Activated CD4-positive, alpha-beta T cell treated with anti-CD3 and anti-CD28 coated beads, Interleukin-2, amount 50 U/mL, for 48 hours (primary cell): Measurements from ENCODE around the gene TRAF7.

ENCODE experiments used
- DNase-seq, 2 experiments: peaks; one replicate each; pipeline ENCODE4 v3.0.0-alpha.2; 2020

The TRAF7 gene

GRCh38 chr16:2226245-2226793, 70.7 kb downstream of the TRAF7 start:
- no peak for DNase-seq

- DNase-seq: no peak
Observed at GRCh38 chr16:2226918-2227317, 71.3 kb downstream of the TRAF7 start.
